K562 (cell line): ENCODE results near the gene SLC28A1. TPM values are rescaled to one million over a fixed set of nuclear protein-coding genes. Genes with fewer than 3 reads are reported as not detected.
A peak's percentile ranks its signal among the peaks of the same experiment; 100 is the strongest.

ENCODE experiments used
- ARID3B ChIP-seq: fragments of 250-450 bp; sonication (Bioruptor Pico); IDR thresholded peaks from 2 replicates; pipeline ENCODE4 v1.4.0; 2020; ENCODE audit warnings: borderline replicate concordance
- BCOR ChIP-seq: fragments of 450-650 bp; IDR thresholded peaks from 2 replicates; pipeline ENCODE4 v1.6.1; 2016
- E2F6 ChIP-seq, 2 experiments: IDR thresholded peaks; 2 replicates each; pipeline ENCODE4 v1.6.1; 2011; ENCODE audit warnings: borderline replicate concordance in 1 of 2, control low read depth in 1 of 2, low read depth in 1 of 2, low read length in 1 of 2, mild to moderate bottlenecking in 1 of 2, mixed read lengths in 1 of 2, moderate library complexity in 1 of 2; ENCODE audit not compliant: insufficient read depth in 1 of 2, insufficient read length in 1 of 2, poor library complexity in 1 of 2, severe bottlenecking in 1 of 2; ENCODE audit errors: extremely low read depth in 1 of 2
- ERF ChIP-seq: fragments of 450-650 bp; formaldehyde crosslinking; IDR thresholded peaks from 2 replicates; pipeline ENCODE4 v1.4.0; 2020; ENCODE audit warnings: mild to moderate bottlenecking, mixed read lengths
- KDM2B ChIP-seq: fragments of 250-450 bp; sonication (Bioruptor Pico); IDR thresholded peaks from 2 replicates; pipeline ENCODE4 v1.8.0; 2021; ENCODE audit warnings: mild to moderate bottlenecking, moderate library complexity
- MAFK ChIP-seq: IDR thresholded peaks from 2 replicates; pipeline ENCODE4 v1.6.1; 2011; ENCODE audit warnings: low read length, improper control_type of control experiment
- ZNF561 ChIP-seq: fragments of 450-650 bp; formaldehyde crosslinking; conservative IDR thresholded peaks from 2 replicates; pipeline ENCODE4 v1.4.0; 2020; ENCODE audit warnings: mild to moderate bottlenecking, moderate library complexity
- polyA plus RNA-seq, 8 experiments: library from polyadenylated mRNA; depleted of rRNA in 4 of 8; stranded (reverse) in 5 of 8; unstranded in 3 of 8; fragments of >200 nt; fragmentation: Nextera tagmentation in 2 of 8; fragmentation: Illumina TruSeq in 1 of 8; extraction: Ambion mirVana in 2 of 8; extraction: Trizol in 1 of 8; gene quantifications; 2 replicates each; pipeline versions ENCODE4 v1.2.1 to v1.2.3, GENCODE V29; 2011 to 2014; ENCODE audit warnings: inconsistent platforms in 1 of 8, missing spikeins in 1 of 8
- total RNA-seq, 7 experiments: library from RNA; depleted of rRNA in 6 of 7; stranded (reverse); fragments of >200 nt in 6 of 7; fragmentation: Illumina TruSeq in 2 of 7; extraction: Trizol in 2 of 7; gene quantifications; 2 replicates each; pipeline versions ENCODE4 v1.2.1 to v1.2.3, GENCODE V29; 2011 to 2021; ENCODE audit warnings: low replicate concordance in 1 of 7

The SLC28A1 gene
- total and polyA plus RNA-seq, 9 of the 15 experiments (the other 6 are each of a cell fraction or from before 2014, with no cell fraction given), result 0.04 TPM; not detected in 8

GRCh38 chr15:84979651-84980050 lies 95.2 kb downstream of the SLC28A1 start (continued):
- TF ChIP-seq ARID3B (CRISPR knock-in tag), result no peak
- no peak for TF ChIP-seq ZNF561
- no peak for TF ChIP-seq MAFK
- TF ChIP-seq ERF (CRISPR knock-in tag), result no peak
- 0 out of 2 replicates have a peak, but pooled peaks have one; percentile 29 for TF ChIP-seq KDM2B (CRISPR knock-in tag)
- peak; percentile 49; the same call in 1 of the 2 replicates for TF ChIP-seq BCOR
- TF ChIP-seq E2F6 (IDR thresholded peaks at IDR 0.05; ENCODE audit: borderline replicate concordance in 1 of 2, extremely low read depth in 1 of 2, insufficient read depth in 1 of 2, insufficient read length in 1 of 2, low read depth in 1 of 2, low read length in 1 of 2, poor library complexity in 1 of 2, severe bottlenecking in 1 of 2), result peak in 1 of 2 experiments; percentile 9
